ENCODE results near the gene DPP7. TPM values are rescaled to one million over a fixed set of nuclear protein-coding genes. Genes with fewer than 3 reads are reported as not detected.

The DPP7 gene
- total and polyA plus RNA-seq, 9 of the 15 experiments (the other 6 are each of a cell fraction or from before 2014, with no cell fraction given): 0.99 to 365 (median 132) TPM

DNA sequence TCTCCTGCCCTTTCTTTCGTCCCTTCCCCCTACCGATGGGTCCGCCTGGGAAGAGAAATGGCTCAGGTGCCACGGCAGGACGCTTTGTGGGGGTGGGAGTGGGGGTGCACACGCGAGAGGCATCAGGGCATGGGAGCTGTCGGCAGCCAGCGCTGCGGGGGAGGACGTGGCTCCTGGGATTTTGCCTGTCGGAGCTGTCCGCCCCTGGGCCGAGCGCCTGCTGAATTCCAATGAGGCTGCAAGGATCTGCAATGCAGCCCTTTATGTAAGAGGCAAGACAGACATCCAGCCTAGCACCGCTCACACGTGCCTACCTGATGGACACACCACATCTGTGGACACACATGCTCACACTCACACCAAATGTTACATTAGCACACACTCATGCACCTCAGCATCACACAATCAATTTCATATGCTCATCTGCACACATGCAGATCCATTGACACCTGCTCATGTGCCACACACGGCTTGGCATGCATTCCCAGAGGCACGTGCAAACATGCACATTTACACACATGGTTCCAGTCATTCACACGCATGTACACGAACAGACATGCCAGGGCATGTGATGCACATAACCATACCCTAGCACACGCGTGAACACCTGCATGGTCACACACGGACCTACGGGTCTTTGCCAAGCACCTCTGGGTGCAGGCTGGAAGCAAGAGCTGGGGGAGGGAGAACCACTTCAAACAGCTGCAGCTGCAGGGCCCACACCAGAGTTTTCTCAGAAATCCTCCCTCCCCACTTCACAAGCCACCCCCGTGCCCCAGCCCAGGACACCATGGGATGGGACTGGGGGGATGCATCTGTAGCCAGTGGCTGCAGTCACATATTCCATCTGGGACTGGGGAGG, 25.8 kb upstream of the DPP7 start:
- no peak for ATAC-seq
- CTCF ChIA-PET (ENCODE audit: low intra/inter-chr PET ratio): no interaction called here
- no peak for FAIRE-seq

More for the DNA sequence above, 25.8 kb upstream of the DPP7 start:
- POLR2A ChIA-PET: interaction anchor here (0.8 to 2.5 kb wide), 4 partner anchors 10 to 87 kb away, joined by 4 to 22 read pairs (median 10); partner anchors contain the start of gene ENTPD2
- Histone ChIP-seq H4K20me1 (replicated peaks; ENCODE audit: control insufficient read depth, insufficient read depth, low read length) (peaks cover 24% of the 10 kb centered on the region), H2AFZ (ENCODE audit: low read depth, low read length) (no peak overlapping the region), H3K4me2 (ENCODE audit: insufficient read depth, low read length) (no peak overlapping the region), H3K9me1 (ENCODE audit: control insufficient read depth, insufficient read depth, low read length) (no peaks in the 10 kb centered on the region), H3K4me3 (no peak overlapping the region), H3K9ac (ENCODE audit: insufficient read depth in 1 of 2, low read depth in 2 of 2, low read length in 2 of 2) (no peak overlapping the region), H3K27me3 (ENCODE audit: control insufficient read depth in 2 of 2, insufficient read depth in 2 of 2, low read length in 2 of 2) (peaks cover 43 to 84% of the 10 kb centered on the region in 2 experiments; a peak in 4 of 5 replicates), H3K4me1 (replicated peaks in 1 of 2; ENCODE audit: control insufficient read depth in 2 of 2, insufficient read depth in 2 of 2, low read length in 2 of 2) (peaks cover 0 to 52% of the 10 kb centered on the region in 2 experiments; a peak in 2 of 5 replicates), H3K9me3 (replicated peaks; ENCODE audit: control insufficient read depth, insufficient read depth, low read depth, low read length) (no peaks in the 10 kb centered on the region), H3K27ac (ENCODE audit: extremely low read depth, low read depth, low read length) (no peak overlapping the region), H3K36me3 (ENCODE audit: control insufficient read depth, insufficient read depth, low read length) (no peaks in the 10 kb centered on the region), H3K79me2 (ENCODE audit: control insufficient read depth, insufficient read depth, low read length) (no peaks in the 10 kb centered on the region)
- in situ Hi-C loops (cut with MboI) (no loop called here), intact Hi-C loops (cut with micrococcal nuclease) (no loop called here)
- DNase-seq (ENCODE audit: extremely low read depth in 1 of 4, low spot score in 3 of 4): peak in 1 of 4 experiments; percentile 5
- no TSS peak for BruUV-seq (replicated peaks)
- TF ChIP-seq KDM2B (CRISPR knock-in tag; IDR thresholded peaks at IDR 0.05): no peak
- TF ChIP-seq, protein P1, sequence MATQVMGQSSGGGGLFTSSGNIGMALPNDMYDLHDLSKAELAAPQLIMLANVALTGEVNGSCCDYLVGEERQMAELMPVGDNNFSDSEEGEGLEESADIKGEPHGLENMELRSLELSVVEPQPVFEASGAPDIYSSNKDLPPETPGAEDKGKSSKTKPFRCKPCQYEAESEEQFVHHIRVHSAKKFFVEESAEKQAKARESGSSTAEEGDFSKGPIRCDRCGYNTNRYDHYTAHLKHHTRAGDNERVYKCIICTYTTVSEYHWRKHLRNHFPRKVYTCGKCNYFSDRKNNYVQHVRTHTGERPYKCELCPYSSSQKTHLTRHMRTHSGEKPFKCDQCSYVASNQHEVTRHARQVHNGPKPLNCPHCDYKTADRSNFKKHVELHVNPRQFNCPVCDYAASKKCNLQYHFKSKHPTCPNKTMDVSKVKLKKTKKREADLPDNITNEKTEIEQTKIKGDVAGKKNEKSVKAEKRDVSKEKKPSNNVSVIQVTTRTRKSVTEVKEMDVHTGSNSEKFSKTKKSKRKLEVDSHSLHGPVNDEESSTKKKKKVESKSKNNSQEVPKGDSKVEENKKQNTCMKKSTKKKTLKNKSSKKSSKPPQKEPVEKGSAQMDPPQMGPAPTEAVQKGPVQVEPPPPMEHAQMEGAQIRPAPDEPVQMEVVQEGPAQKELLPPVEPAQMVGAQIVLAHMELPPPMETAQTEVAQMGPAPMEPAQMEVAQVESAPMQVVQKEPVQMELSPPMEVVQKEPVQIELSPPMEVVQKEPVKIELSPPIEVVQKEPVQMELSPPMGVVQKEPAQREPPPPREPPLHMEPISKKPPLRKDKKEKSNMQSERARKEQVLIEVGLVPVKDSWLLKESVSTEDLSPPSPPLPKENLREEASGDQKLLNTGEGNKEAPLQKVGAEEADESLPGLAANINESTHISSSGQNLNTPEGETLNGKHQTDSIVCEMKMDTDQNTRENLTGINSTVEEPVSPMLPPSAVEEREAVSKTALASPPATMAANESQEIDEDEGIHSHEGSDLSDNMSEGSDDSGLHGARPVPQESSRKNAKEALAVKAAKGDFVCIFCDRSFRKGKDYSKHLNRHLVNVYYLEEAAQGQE (IDR thresholded peaks at IDR 0.05; ENCODE audit: borderline replicate concordance): peak; percentile 49
- TF ChIP-seq, protein P1 (CRISPR knock-in tag; IDR thresholded peaks at IDR 0.05; ENCODE audit: low read depth): no peak
- 5% methylated on average over 23 of the region's 26 CpGs for WGBS (ENCODE audit: insufficient coverage, low coverage, missing lambda C conversion rate)

Measured in K562 (cell line).